Inflammatory macrophage (primary cell): ENCODE measurements around the gene CPLX3.
"Not testable (repeated sequence)": the region's sequence is repeated elsewhere in the genome, so short reads cannot be mapped to it uniquely, and the experiment has no call there.

Experiments used
- DNase-seq, 2 donors: peaks; one replicate each; pipeline ENCODE4 v3.0.0-alpha.2; 2020 to 2022
- total RNA-seq, 18 experiments: gene quantifications; one replicate each; lab custom pipeline; 2026; ENCODE audit warnings: mixed read lengths in 6 of 18, inconsistent platforms in 2 of 18; lab: John Stamatoyannopoulos, UW

The CPLX3 gene, protein sequence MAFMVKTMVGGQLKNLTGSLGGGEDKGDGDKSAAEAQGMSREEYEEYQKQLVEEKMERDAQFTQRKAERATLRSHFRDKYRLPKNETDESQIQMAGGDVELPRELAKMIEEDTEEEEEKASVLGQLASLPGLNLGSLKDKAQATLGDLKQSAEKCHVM
- total RNA-seq, result 0 reads per million in 18 experiments

GRCh38 chr15:74826364-74826819 is at the start of gene CPLX3:
Gene CPLX3 (plus strand): TSS chr15:74826627. CDS start chr15:74826704, 77 bp downstream.
- peak in 1 of 2 donors; percentile 21 for DNase-seq

GRCh38 chr15:74776821-74777768 is 49.3 kb upstream of the CPLX3 start:
- peak; percentile 81 to 82 for DNase-seq

DNA sequence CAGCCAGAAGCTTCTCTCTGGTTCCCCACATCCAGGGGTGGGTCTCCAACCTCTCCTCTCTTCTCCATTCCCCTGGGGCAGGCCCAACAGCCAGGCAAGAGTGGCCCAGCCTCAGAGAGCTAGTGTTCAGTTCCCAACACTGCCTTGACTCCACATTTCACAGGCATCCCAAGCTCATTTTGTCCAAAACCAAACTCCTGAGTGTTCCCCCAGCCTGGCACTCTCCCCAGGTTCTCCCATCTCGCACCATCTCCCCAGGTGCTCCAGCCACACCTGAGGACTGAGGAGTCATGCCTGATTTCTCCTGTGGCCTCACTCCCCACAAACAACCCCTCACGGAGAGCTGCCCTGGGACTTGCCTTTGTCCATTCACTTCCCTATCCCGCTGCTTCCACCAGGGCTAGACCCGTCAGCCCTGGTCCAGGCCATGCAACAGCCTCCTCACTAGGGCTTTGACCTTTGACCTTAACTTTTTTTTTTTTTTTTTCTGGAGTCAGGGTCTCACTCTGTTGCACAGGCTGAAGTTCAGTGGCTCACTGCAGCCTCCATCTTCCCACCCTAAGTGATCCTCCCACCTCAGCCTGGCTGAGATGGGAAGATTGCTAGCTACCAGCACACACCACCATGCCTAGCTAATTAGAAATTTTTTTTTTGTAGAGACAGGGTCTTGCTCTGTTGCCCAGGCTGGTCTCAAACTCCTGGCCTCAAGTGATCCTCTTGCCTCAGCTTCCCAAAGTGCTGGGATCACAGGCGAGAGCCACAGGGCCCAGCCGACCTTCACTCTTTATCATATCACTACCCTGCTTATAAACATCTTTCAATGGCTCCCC is 48.4 kb upstream of the CPLX3 start:
- DNase-seq, result peak; percentile 18 to 61

DNA sequence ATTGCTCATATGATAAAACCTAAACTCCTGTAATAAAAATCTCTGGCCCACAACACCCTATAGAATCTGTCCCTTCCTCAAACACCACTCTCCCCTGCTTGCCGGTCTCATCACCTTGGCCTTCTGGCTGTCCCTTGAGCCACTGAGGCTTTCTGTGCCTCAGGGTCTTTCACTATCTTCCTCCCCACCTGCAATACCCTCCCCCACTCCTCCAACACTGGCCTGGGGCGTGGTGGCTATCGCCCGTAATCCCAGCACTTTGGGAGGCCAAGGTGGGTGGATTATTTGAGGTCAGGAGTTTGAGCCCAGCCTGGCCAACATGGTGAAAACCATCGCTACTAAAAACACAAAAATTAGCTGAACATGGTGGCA is 47.8 kb upstream of the CPLX3 start:
- DNase-seq, result no peak

GRCh38 chr15:74779162-74779648 is 47.2 kb upstream of the CPLX3 start:
- DNase-seq, result no peak

- DNase-seq, result peak; percentile 75 to 87
Observed at GRCh38 chr15:74780523-74781430, 45.6 kb upstream of the CPLX3 start.

DNA sequence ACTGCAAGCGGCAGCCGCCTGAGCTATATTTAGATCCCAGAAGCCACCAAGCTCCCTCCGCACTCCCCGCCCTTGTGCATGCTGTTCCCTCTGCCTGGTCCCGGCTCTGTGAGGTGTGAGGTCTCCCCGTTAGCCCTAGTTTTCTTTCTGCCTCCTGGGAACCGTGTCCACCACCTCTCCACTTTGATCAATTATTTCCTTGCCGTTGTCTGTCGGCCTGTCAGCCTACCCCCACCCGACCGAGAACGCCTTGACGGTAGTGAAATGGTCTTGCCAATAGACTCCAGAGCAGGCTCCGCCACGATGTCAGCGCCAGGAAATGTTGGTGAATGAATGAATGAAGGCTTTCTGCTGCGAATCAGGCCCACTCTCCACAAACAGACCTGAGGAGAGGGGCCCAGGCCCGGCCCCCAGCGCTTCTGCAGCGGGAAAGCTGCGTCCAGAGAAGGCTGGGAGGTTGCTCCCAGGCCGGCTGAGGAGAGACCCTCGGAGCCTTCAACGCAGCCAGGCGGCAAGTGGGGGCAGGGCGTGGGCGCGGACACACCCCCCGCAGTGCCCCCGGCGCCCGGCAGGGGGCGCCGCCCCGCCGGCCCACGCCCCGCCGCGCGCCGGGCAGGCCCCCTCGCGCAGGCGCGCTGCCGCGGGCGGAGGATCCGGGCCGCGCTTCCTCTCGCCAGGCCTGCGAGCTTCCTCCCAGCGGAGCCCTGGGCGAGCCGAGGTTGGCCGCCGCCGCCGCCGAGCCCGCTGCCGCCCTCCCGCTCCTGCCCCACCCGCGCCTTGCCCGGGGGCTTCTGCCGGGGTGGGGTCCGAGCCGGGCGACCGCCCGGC is 44.8 kb upstream of the CPLX3 start, which contains the start of gene CSK:
Gene CSK (plus strand): TSS at position 650 of the 828 bp plus-strand sequence. CDS start 16,218 bp downstream, outside the sequence.
- DNase-seq, result peak; percentile 80 to 90

DNA sequence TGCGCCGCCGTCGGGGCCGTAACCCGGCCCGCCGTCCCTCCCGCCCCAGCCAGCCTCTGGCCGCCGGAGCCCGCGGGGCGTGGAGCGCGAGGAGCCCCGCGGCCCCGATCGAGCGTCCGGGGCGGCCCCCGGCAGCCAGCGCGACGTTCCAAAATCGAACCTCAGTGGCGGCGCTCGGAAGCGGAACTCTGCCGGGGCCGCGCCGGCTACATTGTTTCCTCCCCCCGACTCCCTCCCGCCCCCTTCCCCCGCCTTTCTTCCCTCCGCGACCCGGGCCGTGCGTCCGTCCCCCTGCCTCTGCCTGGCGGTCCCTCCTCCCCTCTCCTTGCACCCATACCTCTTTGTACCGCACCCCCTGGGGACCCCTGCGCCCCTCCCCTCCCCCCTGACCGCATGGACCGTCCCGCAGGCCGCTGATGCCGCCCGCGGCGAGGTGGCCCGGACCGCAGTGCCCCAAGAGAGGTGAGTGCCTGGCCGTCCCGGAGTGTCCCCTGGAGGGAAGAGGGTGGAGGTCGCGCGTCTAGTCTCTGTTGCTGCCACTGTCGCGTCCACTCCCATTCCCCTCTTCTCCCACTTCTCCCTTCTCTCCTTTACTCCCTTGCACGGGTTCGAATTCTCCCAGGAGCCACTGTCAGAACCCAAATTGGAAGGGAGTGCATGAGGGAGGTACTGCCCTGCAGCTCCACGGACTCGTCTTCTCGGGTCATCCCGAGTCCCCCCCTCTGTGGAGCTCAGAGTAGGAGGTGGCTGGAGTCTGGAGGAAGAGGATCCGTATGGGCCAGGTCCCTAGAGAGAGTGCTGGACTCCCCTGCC is 44.0 kb upstream of the CPLX3 start:
- DNase-seq, result peak; percentile 50 to 62

- DNase-seq, result peak; percentile 60 to 75
Observed at GRCh38 chr15:74783072-74783807, 43.2 kb upstream of the CPLX3 start.

GRCh38 chr15:74783808-74784175 is 42.6 kb upstream of the CPLX3 start:
- no peak for DNase-seq

DNA sequence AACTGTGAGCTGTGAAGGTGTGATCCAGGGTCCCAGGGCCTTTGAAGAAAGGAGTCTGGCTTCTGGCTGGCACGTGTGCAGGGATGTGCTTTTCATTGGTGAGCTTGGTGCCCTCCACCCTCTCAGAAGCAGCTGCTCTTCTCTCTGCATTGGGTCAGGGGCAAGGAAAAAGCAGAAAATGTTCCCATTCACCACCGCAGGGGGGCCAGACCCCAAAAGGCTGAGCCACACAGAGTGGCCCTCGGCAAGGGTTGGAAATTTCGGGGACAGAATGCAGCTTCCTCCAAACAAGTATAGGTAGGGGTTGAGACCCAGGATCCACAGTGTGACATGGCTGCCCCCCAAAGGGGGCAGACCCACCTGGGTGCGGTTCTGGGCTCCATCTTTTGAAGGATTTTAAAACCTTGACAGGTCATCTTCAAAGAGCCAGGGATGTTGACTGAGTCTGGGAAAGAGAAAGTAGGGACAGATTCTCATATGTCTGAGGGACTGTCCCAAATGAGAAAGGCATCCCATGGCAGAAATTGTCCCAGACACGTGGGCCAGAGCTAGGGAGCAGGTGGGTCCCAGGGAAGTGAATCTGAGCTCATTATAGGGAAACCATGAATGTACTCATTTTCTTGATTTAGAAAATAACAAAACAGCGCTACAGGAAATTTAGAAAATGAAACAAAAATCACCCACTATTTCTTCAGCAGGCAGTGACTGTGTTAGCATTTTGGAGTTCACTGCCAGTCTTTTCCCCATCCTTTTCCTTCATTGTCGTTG is 41.8 kb upstream of the CPLX3 start:
- peak in 1 of 2 donors; percentile 32 for DNase-seq

- no peak for DNase-seq
Observed at GRCh38 chr15:74785194-74786032, 41.0 kb upstream of the CPLX3 start.

- not testable (repeated sequence) for DNase-seq
Observed at GRCh38 chr15:74786081-74786480, 40.3 kb upstream of the CPLX3 start.

DNA sequence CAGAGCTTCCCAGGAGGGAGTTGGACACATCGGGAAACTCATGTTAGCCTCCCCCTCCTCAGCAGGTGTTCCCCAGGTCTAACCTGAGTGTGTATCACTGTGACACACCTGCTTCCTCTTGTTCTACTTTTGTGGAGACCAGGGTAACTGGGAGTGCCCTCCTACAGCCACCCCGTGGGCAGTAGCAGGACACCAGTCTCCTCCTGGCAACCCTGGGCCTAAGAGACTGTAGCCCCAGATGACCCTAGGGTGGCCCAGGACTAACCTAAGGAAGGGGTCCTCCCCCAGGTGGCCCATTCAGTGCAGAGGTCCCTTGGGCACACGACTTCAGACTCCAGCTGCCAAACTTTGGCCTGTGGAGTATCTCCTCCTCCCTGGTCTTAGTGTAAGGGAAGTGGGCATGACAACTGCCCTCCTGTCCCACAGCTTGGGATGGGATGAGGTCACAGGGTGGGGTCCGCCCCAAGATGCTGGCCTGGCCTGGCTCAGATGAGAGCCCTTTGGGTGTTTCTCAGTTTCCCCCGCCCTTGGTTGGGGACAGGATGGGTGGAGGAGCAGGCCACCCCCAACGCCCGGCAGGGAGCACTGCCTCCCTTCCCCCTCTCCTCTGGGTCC is 39.8 kb upstream of the CPLX3 start:
- peak; percentile 67 to 79 for DNase-seq

GRCh38 chr15:74787251-74788041 is 39.0 kb upstream of the CPLX3 start:
- peak; percentile 96 for DNase-seq
